Measurements from ENCODE around the gene CYFIP1.

GRCh38 chr15:22919171-22919570, 61.0 kb downstream of the CYFIP1 start:
- no peak for TF ChIP-seq NFIC (IDR thresholded peaks at IDR 0.05)
- TF ChIP-seq MYC (IDR thresholded peaks at IDR 0.05; ENCODE audit: low read depth, low read length), result no peak
- TF ChIP-seq MYC (CRISPR knock-in tag; IDR thresholded peaks at IDR 0.05; ENCODE audit: borderline replicate concordance, low read depth), result no peak
- TF ChIP-seq SIN3A (IDR thresholded peaks at IDR 0.05; ENCODE audit: borderline replicate concordance in 2 of 2, control insufficient read depth in 1 of 2, low read depth in 2 of 2, low read length in 2 of 2), result no peak
- TF ChIP-seq MYNN (IDR thresholded peaks at IDR 0.05), result no peak
- no peak for TF ChIP-seq MYNN (CRISPR knock-in tag; IDR thresholded peaks at IDR 0.05)
- TF ChIP-seq ZNF3 (CRISPR knock-in tag; IDR thresholded peaks at IDR 0.05), result no peak
- TF ChIP-seq ZC3H11A (IDR thresholded peaks at IDR 0.05; ENCODE audit: low read depth, low read length), result no peak
- TF ChIP-seq ZBTB5 (IDR thresholded peaks at IDR 0.05), result no peak
- no peak for TF ChIP-seq ZBTB17 (CRISPR knock-in tag; IDR thresholded peaks at IDR 0.05)
- no peak for TF ChIP-seq FOS (IDR thresholded peaks at IDR 0.05; ENCODE audit: extremely low read depth, insufficient read length)
- TF ChIP-seq CTCF (IDR thresholded peaks at IDR 0.05 in 2 of 3, conservative IDR thresholded peaks at IDR 0.05 in 1 of 3; ENCODE audit: insufficient read depth in 2 of 3, low read depth in 1 of 3, low read length in 3 of 3), result no peak
- no peak for TF ChIP-seq EZH2 (IDR thresholded peaks at IDR 0.05; ENCODE audit: borderline replicate concordance, low read depth, low read length)
- no peak for TF ChIP-seq POLR2A (conservative IDR thresholded peaks at IDR 0.05)
- TF ChIP-seq ZNF639 (CRISPR knock-in tag; conservative IDR thresholded peaks at IDR 0.05 in 1 of 2, IDR thresholded peaks at IDR 0.05 in 1 of 2), result no peak

Measured in K562 (cell line).